DOHH2 (cell line): ENCODE results near the gene PALLD.

Experiments used
- CTCF ChIP-seq: fragments of 200-600 bp; sonication (generic); IDR thresholded peaks from one replicate; pipeline ENCODE4 v1.5.1; 2014; ENCODE audit warnings: antibody characterized with exemption, mild to moderate bottlenecking, low read depth, low read length; ENCODE audit not compliant: poor library complexity, severe bottlenecking
- EZH2phosphoT487 ChIP-seq: fragments of 200-600 bp; sonication (generic); IDR thresholded peaks from 2 replicates; pipeline ENCODE4 v1.6.1; 2017; ENCODE audit warnings: borderline replicate concordance, mild to moderate bottlenecking, antibody characterized with exemption, low read length, moderate library complexity, mixed read lengths

GRCh38 chr4:168757500-168757899 is 260.6 kb downstream of the PALLD start:
- TF ChIP-seq EZH2phosphoT487 (no peak), CTCF (no peak)
